Measurements from ENCODE around the gene MPDZ. TPM values are rescaled to one million over a fixed set of nuclear protein-coding genes. Genes with fewer than 3 reads are reported as not detected.

The MPDZ gene
- total and polyA plus RNA-seq, 2 of the 4 experiments (the other 2 are of a cell fraction) = 18.8 to 39.3 TPM

DNA sequence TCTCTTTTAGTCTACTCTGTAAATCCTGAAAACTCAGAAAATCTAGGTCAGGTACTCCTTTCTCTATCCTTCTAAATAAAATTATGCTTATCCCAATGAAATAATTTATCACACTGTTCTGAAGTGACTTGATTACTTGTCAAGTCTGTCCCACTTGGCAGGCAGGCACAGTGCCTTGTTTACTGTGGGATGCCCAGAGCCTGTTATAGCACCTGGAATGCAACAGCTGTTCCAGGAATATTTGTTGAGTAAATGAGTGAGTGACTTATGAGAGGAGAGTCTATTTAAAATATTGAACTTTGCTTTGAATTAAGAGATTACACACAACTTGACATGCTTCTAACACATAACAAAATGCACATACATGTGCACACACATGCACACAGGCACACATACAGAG lies 130.0 kb downstream of the MPDZ start:
- Histone ChIP-seq H2BK5ac (ENCODE audit: low read depth, low read length, poor library complexity, severe bottlenecking) (no peak overlapping the region), H2BK15ac (ENCODE audit: low read depth, low read length) (no peak overlapping the region), H3K27me3 (ENCODE audit: control insufficient read depth, insufficient read depth, low read length) (no peaks in the 10 kb centered on the region), H4K5ac (ENCODE audit: low read depth, low read length) (no peak overlapping the region), H4K91ac (ENCODE audit: insufficient read depth, low read depth, low read length) (no peak overlapping the region), H4K20me1 (ENCODE audit: insufficient read depth, low read length) (no peaks in the 10 kb centered on the region), H2AFZ (replicated peaks; ENCODE audit: low read length, poor library complexity) (no peak overlapping the region), H3K9ac (ENCODE audit: low read depth, low read length) (no peak overlapping the region), H3K23ac (ENCODE audit: low read depth, low read length) (no peak overlapping the region), H2BK120ac (ENCODE audit: low read depth, low read length) (no peak overlapping the region), H3K27ac (ENCODE audit: insufficient read depth, low read length) (no peak overlapping the region), H2AK9ac (replicated peaks; ENCODE audit: low read depth, low read length, poor library complexity) (no peak overlapping the region), H3K4me3 (ENCODE audit: insufficient read depth, low read depth, low read length) (no peak overlapping the region), H3K14ac (replicated peaks; ENCODE audit: low read depth, low read length) (no peak overlapping the region), H3K9me3 (ENCODE audit: control insufficient read depth, insufficient read depth, low read length) (no peaks in the 10 kb centered on the region), H3K18ac (ENCODE audit: low read depth, low read length) (no peak overlapping the region), H2BK20ac (ENCODE audit: low read depth, low read length) (no peak overlapping the region), H2AK5ac (ENCODE audit: low read depth, low read length) (no peak overlapping the region), H3K4me1 (ENCODE audit: control insufficient read depth, insufficient read depth, low read length) (peaks cover 1% of the 10 kb centered on the region; the same call in 1 of the 2 replicates), H3K9me1 (ENCODE audit: insufficient read depth, low read length) (peaks cover 3% of the 10 kb centered on the region; the same call in 1 of the 2 replicates), H4K8ac (ENCODE audit: low read depth in 2 of 2, low read length in 2 of 2) (no peak overlapping the region), H3K79me1 (ENCODE audit: low read depth in 1 of 2, low read length in 2 of 2) (no peaks in the 10 kb centered on the region; a peak in 1 of 4 replicates), H3K4ac (ENCODE audit: low read depth, low read length) (no peak overlapping the region), H3K36me3 (ENCODE audit: control insufficient read depth, insufficient read depth, low read length) (peaks cover 7% of the 10 kb centered on the region; the same call in 1 of the 2 replicates), H3K4me2 (ENCODE audit: low read depth, low read length) (no peak overlapping the region), H3K56ac (ENCODE audit: extremely low read depth, insufficient read depth, low read length) (no peak overlapping the region)
- in situ Hi-C loops (cut with MboI; ENCODE audit: low sequenced_read_pairs) (no loop called here), intact Hi-C loops (cut with micrococcal nuclease) (no loop called here), dilution Hi-C loops (cut with HindIII; ENCODE audit: low sequenced_read_pairs, unreplicated experiment) (no loop called here)
- ATAC-seq (ENCODE audit: low read depth) (no peak), DNase-seq (no peak)
- no peak for TF ChIP-seq RAD21 (IDR thresholded peaks at IDR 0.05; ENCODE audit: low read length)
- TF ChIP-seq, protein P1, sequence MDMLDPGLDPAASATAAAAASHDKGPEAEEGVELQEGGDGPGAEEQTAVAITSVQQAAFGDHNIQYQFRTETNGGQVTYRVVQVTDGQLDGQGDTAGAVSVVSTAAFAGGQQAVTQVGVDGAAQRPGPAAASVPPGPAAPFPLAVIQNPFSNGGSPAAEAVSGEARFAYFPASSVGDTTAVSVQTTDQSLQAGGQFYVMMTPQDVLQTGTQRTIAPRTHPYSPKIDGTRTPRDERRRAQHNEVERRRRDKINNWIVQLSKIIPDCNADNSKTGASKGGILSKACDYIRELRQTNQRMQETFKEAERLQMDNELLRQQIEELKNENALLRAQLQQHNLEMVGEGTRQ (IDR thresholded peaks at IDR 0.05; ENCODE audit: low read depth, low read length) = no peak
- no peak for TF ChIP-seq SMC3 (IDR thresholded peaks at IDR 0.05; ENCODE audit: low read depth, low read length)
- no peak for TF ChIP-seq RCOR1 (IDR thresholded peaks at IDR 0.05; ENCODE audit: insufficient replicate concordance, low read length)
- no peak for TF ChIP-seq POLR2A (IDR thresholded peaks at IDR 0.05; ENCODE audit: low read depth, low read length)
- no peak for TF ChIP-seq MAZ (IDR thresholded peaks at IDR 0.05; ENCODE audit: borderline replicate concordance, low read depth, low read length)
- no peak for TF ChIP-seq RFX5 (IDR thresholded peaks at IDR 0.05; ENCODE audit: low read depth, low read length)
- TF ChIP-seq MXI1 (IDR thresholded peaks at IDR 0.05; ENCODE audit: borderline replicate concordance, low read depth, low read length) = no peak
- TF ChIP-seq, protein P2, sequence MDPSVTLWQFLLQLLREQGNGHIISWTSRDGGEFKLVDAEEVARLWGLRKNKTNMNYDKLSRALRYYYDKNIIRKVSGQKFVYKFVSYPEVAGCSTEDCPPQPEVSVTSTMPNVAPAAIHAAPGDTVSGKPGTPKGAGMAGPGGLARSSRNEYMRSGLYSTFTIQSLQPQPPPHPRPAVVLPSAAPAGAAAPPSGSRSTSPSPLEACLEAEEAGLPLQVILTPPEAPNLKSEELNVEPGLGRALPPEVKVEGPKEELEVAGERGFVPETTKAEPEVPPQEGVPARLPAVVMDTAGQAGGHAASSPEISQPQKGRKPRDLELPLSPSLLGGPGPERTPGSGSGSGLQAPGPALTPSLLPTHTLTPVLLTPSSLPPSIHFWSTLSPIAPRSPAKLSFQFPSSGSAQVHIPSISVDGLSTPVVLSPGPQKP (IDR thresholded peaks at IDR 0.05; ENCODE audit: borderline replicate concordance, low read depth, low read length) = no peak
- TF ChIP-seq CTCF (conservative IDR thresholded peaks at IDR 0.05; ENCODE audit: low read depth, low read length) = no peak
- no peak for TF ChIP-seq MAFK (IDR thresholded peaks at IDR 0.05; ENCODE audit: low read depth, low read length)
- no peak for TF ChIP-seq NFE2L2 (IDR thresholded peaks at IDR 0.05; ENCODE audit: low read depth, low read length)
- no peak for TF ChIP-seq FOS (IDR thresholded peaks at IDR 0.05; ENCODE audit: low read depth, low read length)
- no peak for TF ChIP-seq CEBPB (IDR thresholded peaks at IDR 0.05; ENCODE audit: low read depth, low read length)
- TF ChIP-seq BHLHE40 (IDR thresholded peaks at IDR 0.05; ENCODE audit: low read depth, low read length) = no peak
- no peak for TF ChIP-seq CHD1 (IDR thresholded peaks at IDR 0.05; ENCODE audit: low read depth, low read length)
- ChIA-PET CTCF (no interaction called here), POLR2A (ENCODE audit: unreplicated experiment) (no interaction called here)
- no TSS peak for BruUV-seq (replicated peaks)
